Epithelial cell of esophagus (primary cell): ENCODE results near the gene SCARB1.

Experiments used
- DNase-seq: peaks from one replicate; pipeline ENCODE4 v3.0.0; 2010; ENCODE audit warnings: low read depth
- H3K4me3 ChIP-seq: 2 replicates; pipeline ENCODE4 v1.5.1; 2011; ENCODE audit warnings: mild to moderate bottlenecking, low read length, control low read depth
- TF ChIP-seq, protein P1 (sequence below): IDR thresholded peaks from 2 replicates; pipeline ENCODE4 v1.5.1; 2011; ENCODE audit warnings: low read depth, mild to moderate bottlenecking, low read length, control low read depth, inconsistent platforms; ENCODE audit not compliant: insufficient read depth; ENCODE audit errors: missing control alignments

SCARB1 gene

DNA sequence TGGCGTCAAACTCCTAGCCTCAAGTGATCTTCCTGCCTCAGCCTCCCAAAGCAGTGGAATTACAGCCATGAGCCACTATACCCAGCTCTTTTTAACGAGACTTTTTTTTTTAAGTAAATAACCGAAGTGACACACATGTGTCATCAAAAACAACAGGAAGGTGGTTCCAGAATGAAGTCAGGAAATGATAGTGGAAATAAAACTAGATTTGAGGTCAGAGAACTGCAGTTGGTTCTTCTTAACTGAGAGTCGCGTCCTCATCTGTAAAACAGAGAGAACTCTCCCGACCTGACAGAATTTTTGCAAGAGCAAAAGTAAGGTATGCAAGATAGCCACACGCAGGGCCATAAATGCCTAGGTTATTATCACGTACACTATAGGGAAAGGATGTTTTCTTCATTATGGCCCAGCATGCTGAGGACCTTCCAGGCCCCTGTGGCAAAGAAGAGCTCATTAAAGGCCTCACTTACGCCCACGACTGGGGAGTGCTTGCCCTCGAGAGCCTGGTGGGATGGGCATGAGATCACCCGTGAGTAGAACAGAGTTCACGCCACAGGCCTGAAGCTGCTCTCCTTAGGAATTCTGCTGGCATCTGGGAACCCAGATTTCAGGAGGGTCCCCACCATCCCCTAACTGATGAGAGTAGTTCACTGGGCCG lies 67.2 kb downstream of the SCARB1 start:
- no peak overlapping the region for H3K4me3 ChIP-seq
- DNase-seq = no peak
- TF ChIP-seq, protein P1, sequence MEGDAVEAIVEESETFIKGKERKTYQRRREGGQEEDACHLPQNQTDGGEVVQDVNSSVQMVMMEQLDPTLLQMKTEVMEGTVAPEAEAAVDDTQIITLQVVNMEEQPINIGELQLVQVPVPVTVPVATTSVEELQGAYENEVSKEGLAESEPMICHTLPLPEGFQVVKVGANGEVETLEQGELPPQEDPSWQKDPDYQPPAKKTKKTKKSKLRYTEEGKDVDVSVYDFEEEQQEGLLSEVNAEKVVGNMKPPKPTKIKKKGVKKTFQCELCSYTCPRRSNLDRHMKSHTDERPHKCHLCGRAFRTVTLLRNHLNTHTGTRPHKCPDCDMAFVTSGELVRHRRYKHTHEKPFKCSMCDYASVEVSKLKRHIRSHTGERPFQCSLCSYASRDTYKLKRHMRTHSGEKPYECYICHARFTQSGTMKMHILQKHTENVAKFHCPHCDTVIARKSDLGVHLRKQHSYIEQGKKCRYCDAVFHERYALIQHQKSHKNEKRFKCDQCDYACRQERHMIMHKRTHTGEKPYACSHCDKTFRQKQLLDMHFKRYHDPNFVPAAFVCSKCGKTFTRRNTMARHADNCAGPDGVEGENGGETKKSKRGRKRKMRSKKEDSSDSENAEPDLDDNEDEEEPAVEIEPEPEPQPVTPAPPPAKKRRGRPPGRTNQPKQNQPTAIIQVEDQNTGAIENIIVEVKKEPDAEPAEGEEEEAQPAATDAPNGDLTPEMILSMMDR = no peak

DNA sequence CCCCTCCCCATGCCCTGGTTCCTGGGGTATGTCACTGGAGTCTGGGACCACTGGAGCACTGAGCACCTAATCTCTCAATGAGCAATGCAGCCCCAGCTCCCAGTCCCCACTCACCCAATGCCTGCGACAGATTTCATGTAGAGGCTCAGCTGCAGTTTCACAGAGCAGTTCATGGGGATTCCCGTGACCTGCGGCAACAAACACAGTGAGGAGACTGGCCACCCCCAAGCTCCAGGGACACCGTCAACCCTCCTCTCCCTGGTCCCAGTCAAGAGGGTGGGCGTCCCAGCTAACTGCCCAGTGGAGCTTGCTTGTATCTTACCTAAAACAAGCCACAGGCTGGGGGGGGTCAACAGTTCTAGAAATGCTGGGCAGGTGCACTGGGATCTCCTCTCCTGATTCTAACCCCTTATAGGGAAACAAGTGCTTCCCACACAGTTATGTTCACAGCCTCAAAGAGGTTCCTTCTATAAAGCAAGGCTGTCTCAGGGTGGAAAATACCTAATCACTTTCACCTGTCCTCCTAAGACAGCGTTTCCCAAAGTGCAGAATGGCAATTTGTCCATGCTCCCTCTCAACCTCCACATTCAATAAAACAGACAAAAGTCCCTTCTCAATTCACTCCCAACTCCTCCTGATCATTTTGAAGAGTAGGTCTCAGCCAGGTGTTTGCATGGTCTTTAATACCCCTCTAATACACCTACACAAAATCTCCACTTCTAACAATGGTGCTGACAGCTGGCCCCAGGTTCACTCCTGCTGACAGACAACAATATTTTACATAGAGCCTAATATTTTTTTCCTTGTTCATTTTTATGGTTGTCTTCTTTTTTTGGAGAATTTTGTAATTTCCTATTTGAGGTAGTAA lies 68.3 kb downstream of the SCARB1 start:
- H3K4me3 ChIP-seq = no peak overlapping the region
- TF ChIP-seq, protein P1 = no peak
- no peak for DNase-seq

DNA sequence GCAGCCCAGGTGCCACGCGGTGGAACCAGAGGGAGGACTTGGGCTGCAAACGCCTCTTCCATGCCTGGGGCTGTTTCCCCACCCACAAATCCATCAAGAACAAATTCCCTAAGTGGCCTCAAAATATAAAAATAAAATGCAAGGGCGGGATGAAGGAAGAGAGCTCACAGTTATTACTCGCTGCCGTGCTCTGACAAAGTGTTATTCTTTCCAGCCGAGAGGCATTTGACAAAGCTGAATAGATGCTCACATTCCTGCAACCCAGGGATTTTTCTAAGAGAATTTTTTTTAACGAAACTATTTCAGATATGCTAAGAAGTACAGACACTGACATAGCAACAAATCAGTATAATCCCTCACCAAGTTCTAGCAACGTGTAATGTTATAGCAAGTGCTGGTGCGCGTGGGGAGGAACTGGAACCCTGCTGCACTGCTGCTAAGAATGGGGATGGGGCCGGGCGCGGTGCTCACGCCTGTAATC lies 70.7 kb downstream of the SCARB1 start:
- no peak overlapping the region for H3K4me3 ChIP-seq
- no peak for DNase-seq
- TF ChIP-seq, protein P1 = no peak

DNA sequence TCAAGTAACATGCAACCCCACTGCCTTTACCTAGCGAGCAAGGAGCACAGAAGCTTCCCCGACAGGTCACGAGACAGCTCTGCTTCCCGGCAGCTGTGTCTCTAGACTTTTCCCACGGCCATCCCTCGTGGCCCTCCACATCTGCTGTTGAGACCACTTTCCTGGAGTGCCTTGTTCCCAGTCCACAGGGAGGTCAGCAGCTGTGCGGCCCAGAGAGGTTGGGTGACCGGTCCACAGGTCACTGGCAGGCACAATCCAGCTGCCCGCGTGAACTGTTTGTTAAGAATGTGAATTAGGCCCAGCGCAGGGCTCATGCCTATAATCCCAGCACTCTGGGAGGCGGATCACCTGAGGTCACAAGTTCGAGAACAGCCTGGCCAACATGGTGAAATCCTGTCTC lies 71.5 kb downstream of the SCARB1 start:
- no peak for DNase-seq
- TF ChIP-seq, protein P1 = no peak
- H3K4me3 ChIP-seq = no peak overlapping the region

DNA sequence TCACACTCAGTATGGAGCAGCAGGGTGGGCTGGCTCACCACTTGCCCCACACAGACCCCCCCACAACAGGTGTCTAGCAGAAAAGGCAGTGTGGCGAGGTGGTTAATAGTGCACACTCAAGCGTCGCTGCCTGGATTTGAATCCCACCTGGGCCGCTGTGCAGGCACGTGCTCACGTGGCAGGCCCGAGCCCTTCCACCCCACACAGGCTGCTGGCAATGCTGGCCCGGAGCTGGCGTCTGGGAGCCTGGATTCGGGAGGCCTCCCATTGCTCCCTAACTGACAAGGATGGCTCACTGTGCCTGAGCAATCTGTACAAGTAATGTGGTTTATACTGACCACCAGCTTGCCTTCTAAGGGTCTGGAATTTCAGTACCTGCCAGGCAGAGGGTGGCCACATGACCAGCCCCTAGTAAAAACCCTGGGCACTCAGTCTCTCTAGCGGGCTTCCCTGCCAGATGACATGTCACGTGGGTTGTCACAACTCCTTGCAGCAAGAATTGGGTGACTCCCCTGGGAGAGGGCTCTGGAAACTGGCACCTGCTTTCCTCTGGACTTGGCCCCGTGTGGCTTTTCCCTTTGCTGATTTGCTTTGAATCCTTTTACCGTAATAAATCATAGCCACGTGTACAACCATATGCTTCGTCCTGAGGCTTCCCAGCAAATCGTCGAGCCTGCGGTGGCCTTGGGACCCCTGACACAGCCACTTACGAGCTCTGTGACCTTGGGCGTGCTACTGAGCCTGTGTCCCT lies 72.8 kb downstream of the SCARB1 start:
- TF ChIP-seq, protein P1 = no peak
- no peak overlapping the region for H3K4me3 ChIP-seq
- no peak for DNase-seq

DNA sequence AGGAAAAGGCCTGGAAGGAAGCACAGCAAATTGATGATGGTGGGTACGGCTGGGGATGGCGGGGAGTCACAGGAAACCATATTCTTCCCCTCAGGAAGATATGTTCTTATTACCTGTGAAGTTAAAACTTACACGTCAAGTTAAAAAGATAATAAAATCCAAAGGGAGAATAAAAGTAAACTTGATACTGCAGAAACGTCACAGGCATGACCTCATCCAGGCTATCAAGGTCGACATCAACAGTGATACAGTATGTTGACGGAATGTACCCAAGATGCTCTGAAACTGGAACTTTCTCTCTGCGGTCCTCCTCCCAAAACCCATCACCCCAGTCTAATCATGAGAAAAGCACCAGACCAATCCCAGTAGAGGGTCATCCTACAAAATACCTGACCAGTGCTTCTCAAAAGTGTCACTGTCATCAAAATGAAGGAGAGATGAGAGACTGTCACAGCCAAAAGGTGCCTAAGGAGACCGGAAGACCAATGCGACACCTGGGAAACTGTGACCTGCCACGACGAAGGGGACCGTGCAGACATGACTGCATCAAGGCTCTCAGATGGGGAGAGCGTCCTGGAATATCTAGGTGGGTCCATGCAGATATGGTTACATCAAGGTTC lies 74.6 kb downstream of the SCARB1 start:
- no peak overlapping the region for H3K4me3 ChIP-seq
- TF ChIP-seq, protein P1 = no peak
- DNase-seq = no peak
